ENCODE results near the gene LRRN2.

- TF ChIP-seq CTCF (conservative IDR thresholded peaks at IDR 0.05; ENCODE audit: low read depth, low read length), result no peak
- TF ChIP-seq EZH2phosphoT487 (IDR thresholded peaks at IDR 0.05; ENCODE audit: borderline replicate concordance, low read length), result no peak
These were observed 116.8 kb downstream of the LRRN2 start for GRCh38 chr1:204568576-204569315.
